Femur (tissue), 1 donor: ENCODE data around the gene TDRD9.

ENCODE experiments used
- DNase-seq: peaks from one replicate; pipeline ENCODE4 v3.0.0-alpha.2; 2017

Gene TDRD9

GRCh38 chr14:103997391-103997790, 69.1 kb downstream of the TDRD9 start:
- no peak for DNase-seq

- DNase-seq = no peak
Observed at GRCh38 chr14:103998027-103998426, 69.8 kb downstream of the TDRD9 start.

DNA sequence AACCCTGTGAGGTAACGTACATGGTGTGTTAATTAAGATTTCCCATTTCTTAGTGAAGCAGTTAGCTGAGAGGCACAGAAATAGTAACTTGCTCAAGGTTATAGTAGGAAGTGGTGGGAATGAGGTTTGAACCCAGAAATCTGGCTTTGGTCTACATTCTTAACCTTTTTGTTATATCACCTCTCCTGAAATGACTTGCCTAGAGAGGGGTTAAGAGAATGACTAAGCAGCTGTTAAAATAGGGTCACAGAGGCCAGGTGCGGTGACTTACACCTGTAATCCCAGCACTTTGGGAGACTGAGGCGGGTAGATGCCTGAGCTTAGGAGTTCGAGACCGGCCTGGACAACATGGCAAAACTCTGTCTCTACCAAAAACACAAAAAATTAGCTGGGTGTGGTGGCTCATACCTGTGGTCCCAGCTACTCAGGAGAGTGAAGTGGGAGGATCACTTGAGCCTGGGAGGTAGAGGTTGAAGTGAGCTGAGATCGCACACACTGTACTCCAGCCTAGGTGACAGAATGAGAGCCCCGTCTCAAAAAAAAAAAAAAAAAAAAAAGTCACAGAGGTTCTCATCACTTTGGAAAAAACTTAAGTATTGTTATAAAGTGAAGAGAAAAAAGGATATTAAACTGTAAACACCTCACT, 71.7 kb downstream of the TDRD9 start:
- no peak for DNase-seq

GRCh38 chr14:104001003-104001402, 72.7 kb downstream of the TDRD9 start:
- no peak for DNase-seq

DNA sequence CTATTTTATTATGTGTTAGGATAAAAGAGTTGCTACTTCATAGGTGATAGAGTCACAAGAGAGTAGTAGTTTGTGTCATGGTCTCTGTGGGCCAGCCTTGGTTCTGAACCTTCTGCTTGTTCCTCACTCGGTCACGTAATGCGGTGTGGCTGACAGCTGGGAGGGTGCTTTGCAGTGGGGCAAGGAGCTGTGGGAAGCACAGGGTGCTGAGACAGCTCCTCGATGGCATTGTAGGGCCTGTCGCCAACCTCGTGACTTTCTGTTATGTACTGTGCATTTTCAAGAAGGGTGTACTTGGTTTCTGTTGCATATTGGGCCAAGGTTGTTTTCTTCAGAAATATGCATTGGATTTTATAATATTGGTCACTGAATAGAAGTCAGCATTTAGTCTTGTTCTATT, 75.4 kb downstream of the TDRD9 start:
- no peak for DNase-seq

DNA sequence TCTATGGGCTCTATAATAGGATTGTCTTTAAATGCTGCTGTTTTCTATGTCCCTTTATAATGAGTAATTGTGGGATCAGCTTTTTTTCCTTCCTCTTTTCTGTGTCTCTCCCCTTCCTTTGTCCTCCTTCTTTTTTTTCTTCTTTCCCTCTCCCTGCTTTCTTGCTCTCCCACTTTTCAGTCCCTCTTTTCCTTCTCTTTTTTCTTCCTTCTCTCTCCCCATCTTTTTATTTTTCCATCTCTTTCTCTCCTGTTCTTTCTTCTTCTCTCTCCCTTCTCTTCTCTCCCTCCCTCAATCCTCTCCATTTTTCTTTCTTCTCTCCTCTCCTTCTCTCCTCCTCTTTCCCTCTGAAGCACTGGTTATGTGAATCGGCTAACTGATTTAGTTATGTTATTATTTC, 76.6 kb downstream of the TDRD9 start:
- no peak for DNase-seq

DNA sequence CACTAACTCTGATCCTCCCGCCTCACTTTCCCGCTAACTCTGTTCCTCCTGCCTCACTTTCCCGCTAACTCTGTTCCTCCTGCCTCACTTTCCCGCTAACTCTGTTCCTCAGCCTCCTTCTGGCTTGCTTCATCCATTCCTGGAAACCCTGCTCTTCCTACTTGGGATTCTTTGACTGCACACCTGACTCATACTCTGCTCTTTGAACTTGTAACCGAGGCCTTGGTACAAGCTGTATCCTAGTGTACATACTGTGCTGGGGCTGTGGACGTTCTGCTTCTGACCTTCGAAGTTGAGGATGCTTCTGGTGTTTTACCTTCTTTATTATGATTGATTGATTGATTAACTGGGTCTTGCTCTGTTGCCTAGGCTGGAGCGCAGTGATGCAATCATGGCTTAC, 77.2 kb downstream of the TDRD9 start:
- no peak for DNase-seq

GRCh38 chr14:104007121-104007520, 78.9 kb downstream of the TDRD9 start:
- no peak for DNase-seq

DNA sequence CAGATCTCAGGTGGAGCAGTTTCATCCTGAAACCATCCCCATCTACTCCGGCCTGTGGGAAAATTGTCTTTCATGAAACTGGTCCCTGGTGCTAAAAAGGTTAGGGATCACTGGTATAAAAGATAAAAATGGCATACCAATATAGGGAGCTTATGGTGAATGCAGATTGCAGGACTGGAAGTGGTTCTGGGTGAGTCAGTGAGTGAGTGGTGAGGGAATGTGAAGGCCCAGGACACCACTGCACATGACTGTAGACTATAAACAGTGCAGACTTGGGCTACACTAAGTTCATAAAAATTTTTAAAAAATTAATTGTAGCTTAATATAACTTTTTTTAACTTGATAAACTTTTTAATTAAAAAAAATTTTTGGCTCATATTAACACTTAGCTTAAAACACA, 81.0 kb downstream of the TDRD9 start:
- DNase-seq = no peak

DNA sequence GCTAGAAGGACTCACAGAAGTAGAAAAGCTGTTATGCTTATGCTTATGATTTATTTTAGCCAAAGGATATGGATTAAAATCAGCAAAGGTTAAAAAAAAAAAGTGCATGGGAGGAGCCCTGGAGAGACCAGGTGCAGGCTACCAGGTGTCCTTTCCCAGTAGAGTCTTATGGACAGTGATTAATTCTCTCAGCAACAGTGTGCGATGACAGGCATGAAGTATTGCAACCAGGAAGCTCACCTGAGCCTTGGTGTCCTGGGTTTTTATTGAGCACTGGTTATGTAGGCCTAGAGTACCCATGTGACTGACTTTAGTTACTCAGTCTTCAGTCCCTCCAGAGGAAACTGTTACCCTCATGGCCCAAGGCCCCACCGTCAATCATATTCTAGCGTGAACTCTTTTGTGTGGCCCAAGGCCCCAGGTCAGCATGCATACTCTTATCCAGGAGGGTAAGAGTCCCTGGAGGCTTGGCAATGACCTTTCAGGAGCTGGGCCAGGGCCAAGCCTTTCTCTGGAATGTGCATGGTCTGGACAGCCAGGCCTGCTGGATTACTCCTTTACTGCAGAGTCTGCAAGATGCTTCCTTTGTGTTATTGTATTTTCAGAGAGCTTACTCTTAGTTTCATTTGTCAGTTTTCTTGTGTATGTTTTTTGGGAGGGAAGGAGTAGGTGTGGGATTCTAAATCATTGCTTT, 83.7 kb downstream of the TDRD9 start:
- no peak for DNase-seq

DNA sequence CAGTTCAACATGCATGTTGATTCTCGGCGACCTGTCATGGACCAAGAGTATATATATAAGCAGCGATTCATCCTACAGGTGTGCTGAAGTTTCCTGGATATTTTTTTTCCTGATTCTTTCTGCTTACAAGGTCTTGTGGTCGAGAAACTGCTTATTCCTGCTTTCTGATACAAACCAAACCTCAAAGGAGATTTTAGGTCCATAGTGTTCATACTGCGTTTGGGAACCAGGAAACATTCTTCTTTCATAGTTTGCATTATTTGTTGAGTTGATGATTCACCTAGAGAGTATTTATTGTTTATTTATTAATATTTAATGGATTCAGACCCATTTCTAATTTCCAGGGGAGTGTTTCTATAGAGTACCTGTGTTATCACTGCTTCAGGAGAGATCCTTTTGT, 86.5 kb downstream of the TDRD9 start:
- DNase-seq = no peak

DNA sequence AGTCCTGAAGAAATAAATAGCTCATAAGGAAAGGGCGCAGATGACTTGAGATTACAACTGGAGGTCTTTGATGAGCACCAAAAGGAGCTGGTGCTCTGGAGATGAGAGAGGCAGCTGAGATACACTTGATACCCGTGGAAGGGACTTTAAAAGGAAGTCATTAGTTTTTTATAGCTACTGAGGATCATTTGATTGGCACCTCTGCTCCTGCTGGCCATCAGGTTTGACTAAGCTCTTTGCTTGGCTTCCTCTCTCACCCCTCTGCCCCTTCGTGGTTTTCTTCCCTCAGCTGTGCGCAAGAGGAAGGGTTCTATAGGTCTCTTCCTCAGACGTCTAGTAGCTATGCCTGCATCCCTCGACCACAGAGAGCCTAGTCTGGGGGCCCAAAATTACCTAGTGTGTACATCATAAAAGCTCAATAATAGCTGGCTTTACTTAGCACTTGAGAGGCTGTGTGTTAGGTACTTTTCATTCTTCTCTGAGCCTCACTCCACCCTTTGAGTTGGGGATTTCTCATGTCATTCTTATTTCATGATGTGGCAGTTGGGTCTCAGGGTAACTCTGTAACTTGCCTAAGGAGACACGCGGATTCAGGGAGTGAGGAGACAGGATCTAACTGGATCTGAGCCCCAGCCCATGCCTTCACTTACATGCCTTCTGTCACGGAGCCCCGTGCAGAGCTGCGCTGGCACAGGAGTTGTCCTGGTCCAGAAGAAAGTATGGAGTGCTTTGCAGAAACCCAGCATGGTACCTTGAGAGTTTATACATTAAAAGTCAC, 88.8 kb downstream of the TDRD9 start:
- DNase-seq = no peak

DNA sequence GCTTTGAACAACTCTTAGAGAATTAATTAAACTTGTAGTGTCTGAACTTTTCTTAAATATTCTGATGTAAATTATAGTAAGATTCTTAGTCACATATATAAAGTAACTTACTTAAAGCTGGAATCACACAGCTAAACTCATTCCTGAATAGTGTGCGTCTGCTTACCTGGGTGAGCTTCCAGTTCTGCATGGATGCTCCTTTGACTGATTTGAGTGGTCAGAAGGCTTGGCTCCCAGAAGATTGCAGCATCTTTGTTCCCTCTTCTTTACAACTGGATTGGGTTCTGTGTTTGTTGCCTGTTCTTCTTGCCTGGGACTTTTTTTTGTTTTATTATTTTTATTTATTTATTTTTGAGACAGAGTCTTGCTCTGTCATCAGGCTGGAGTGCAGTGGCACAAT, 90.8 kb downstream of the TDRD9 start:
- DNase-seq = no peak

DNA sequence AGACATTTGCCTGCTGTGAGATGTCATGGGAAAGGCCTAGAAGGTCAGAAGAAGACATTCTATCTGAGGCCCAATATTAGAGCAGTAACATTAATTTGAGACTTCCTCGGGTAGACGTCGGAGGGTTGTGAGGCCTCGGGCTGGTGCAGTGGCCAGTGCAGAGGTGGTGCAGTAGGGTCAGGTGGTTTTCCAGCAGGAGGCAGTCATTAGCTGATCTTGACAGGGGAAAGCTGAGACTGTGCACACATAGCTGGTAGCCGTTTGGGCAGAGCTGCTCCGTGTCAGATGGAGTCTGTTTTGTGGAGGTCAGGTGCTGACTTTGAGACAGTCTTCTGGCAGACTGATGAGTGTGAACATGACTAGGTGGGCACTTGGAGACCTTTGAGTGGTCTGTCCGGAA, 91.5 kb downstream of the TDRD9 start:
- DNase-seq = no peak

- no peak for DNase-seq
Observed at GRCh38 chr14:104020471-104020870, 92.2 kb downstream of the TDRD9 start.

DNA sequence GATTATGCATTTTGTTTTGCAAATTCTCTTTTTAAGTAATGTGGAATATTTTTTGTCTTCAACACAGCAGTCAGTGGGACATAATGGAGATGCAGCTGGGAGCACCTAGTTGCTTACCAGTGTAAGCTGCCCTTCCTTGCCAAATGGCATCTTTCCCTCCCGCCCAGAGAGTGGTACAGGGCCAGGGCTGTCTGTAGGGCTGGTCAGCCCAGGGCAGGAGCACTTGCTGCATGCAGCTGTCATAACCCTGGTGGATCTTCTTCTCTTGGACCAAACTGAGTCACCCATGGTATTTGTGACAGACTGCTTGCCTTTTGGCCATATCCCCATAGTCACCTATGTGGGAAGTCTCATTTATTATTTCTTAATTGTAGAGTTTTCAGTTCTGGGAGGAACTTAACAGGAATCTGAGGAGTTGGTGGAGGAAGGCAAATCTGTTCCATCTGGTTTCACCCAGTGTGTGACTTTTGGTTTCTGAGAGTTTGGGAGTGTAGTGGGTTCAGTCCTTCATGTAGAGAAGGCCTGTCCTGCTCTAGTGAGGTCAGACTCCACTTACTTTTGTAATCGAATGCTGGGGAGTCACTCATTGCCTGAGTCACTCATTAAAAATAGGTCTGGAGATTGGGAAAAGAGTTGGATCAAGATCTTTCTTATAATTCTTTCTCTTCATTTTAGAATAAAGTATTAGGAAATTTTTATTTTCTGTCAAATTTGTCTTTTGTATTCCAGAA, 95.2 kb downstream of the TDRD9 start:
- DNase-seq = no peak

DNA sequence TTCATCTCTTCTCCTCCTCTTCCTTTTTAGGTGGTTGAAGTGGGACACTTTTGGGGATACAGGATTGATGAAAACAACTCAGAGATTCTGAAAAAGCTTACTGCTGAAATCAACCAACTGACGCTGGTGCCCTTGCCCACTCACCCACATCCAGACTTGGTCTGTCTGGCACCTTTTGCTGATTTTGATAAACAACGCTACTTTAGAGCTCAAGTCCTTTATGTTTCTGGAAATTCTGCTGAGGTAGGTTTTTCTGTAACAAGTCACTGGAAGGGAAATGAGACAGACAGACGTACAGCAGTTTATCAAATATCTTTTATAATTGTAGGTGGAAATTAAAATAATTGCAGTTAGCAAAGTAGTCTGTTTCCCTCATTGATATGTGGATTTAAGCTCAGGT, 97.3 kb downstream of the TDRD9 start:
- DNase-seq = no peak

DNA sequence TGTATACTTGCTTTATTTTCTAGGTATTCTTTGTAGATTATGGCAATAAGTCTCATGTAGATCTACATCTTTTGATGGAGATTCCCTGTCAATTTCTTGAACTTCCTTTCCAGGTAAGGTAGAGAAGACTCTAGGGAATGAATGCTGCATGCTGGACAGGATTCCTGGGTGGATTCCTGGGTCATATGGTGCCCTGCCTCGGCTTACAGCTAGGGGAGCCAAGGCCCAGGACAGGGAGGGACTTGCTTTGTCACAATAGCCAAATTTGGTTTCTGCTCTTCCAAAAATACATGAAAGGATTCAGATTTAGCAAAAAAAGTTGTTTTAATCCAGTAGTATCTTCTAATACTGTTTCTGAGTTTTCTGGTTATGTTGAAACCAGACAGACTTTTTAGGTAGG, 97.8 kb downstream of the TDRD9 start:
- DNase-seq = no peak

DNA sequence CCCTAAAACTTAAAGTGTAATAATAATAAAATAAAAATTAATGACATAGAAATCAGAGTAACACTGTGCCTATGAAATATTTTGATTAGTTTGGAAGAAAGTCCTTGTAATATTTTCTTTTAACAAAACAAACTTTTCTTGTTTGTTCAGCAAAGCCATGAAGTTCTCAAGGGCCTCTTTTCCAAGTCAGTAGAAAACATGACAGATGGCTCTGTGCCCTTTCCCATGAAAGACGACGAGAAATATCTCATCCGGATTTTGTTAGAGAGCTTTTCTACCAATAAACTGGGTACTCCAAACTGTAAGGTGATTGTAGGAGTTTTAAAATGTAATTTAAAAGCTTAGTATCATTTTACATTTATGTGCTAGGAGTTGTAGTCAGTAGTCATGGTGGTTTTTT, 102.7 kb downstream of the TDRD9 start:
- no peak for DNase-seq

DNA sequence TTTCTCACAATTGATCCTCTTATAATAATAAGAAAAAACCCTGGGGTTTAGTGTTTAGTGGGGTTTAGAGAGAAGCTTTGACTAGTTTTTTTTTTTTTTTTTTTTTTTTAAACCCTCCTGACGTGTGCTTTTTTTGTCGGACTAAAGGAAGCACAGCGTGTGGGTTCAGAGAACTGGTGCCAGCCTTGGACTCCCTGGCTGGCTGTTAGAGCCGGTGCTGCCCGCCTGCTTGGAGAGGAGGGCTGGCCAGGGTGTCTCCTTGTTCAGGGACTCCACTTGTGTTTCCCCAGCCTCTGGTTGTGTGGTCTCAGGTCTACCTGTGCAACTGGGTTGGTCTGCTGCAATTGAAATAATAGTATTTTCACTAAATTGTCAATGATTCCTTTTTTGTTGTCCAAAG, 103.1 kb downstream of the TDRD9 start:
- DNase-seq = no peak

- DNase-seq = no peak
Observed at GRCh38 chr14:104034976-104035699, 106.9 kb downstream of the TDRD9 start.

DNA sequence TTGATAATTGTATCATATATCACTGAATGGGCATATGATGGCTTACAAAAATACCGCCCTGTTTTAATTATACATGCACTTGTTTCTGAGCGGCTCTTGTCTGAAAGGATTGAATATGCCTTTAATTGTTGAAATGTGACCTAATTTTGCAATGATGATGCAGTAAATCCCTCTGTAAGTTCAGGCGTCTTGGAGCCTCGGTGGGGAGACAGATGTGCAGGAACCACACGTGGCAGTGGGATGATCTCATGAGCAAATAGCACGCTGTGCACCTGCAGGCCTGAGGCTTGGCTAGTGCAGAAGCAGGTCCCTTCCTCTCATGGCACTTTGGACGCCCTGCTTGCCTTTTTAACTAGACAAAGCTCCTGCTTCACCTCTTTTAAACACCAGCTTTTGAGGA, 108.0 kb downstream of the TDRD9 start:
- DNase-seq = no peak

- no peak for DNase-seq
Observed at GRCh38 chr14:104037074-104037473, 108.8 kb downstream of the TDRD9 start.
